ENCODE data around the gene PVR.

- no peak for TF ChIP-seq CTCF (IDR thresholded peaks at IDR 0.05; ENCODE audit: insufficient read depth, low read length)
- no peak for TF ChIP-seq GABPA (IDR thresholded peaks at IDR 0.05; ENCODE audit: low read depth)
- no peak for TF ChIP-seq SPI1 (IDR thresholded peaks at IDR 0.05; ENCODE audit: borderline replicate concordance, low read depth)
- no peak for TF ChIP-seq REST (IDR thresholded peaks at IDR 0.05; ENCODE audit: insufficient replicate concordance, low read depth)
These were observed 20.3 kb downstream of the PVR start for GRCh38 chr19:44663996-44664395.
